Lower lobe of right lung (tissue), 2 donors: Measurements from ENCODE around the gene SORL1. TPM values are rescaled to one million over a fixed set of nuclear protein-coding genes. Genes with fewer than 3 reads are reported as not detected.
"Not testable (repeated sequence)": the region's sequence is repeated elsewhere in the genome, so short reads cannot be mapped to it uniquely, and the experiment has no call there.

Source experiments
- ATAC-seq, 2 donors: fragments of 200-7000 bp; cut with Tn5 transposase; one replicate each; pipeline ENCODE4 v1.9.1; 2020 to 2022; ENCODE audit warnings: mild to moderate bottlenecking in 2 of 2, moderate library complexity in 2 of 2
- DNase-seq: peaks from one replicate; pipeline ENCODE4 v3.0.0-alpha.2; 2020
- H3K27ac ChIP-seq: fragments of 200-600 bp; one replicate; pipeline ENCODE4 v1.8.0; 2022
- H3K27me3 ChIP-seq: fragments of 200-600 bp; one replicate; pipeline ENCODE4 v1.8.0; 2022; ENCODE audit warnings: low read depth
- H3K36me3 ChIP-seq: fragments of 200-600 bp; one replicate; pipeline ENCODE4 v1.8.0; 2022; ENCODE audit warnings: mild to moderate bottlenecking
- H3K4me1 ChIP-seq: fragments of 200-600 bp; one replicate; pipeline ENCODE4 v1.8.0; 2022
- H3K4me3 ChIP-seq: fragments of 200-600 bp; one replicate; pipeline ENCODE4 v1.8.0; 2022; ENCODE audit warnings: mild to moderate bottlenecking
- H3K9me3 ChIP-seq: fragments of 200-600 bp; one replicate; pipeline ENCODE4 v1.8.0; 2022
- CTCF ChIP-seq: fragments of 200-600 bp; IDR thresholded peaks from one replicate; pipeline ENCODE4 v1.8.0; 2022; ENCODE audit warnings: antibody characterized with exemption, mild to moderate bottlenecking
- intact Hi-C: fragments of 100-400 bp; cut with DNase I; formaldehyde crosslinking; loops from one replicate; pipeline ENCODE4 v1.11.0; 2022
- total RNA-seq: library from RNA; stranded (reverse); fragmentation: NEBNext Ultra II Directional; extraction: Animal tissue kit (Norgen Biotek cat#: 25700); gene quantifications from one replicate; pipeline ENCODE4 v1.2.1, GENCODE V29; 2021
- donor health status: DM: no; HTN: yes; CAD: no; lungs with severe emphysema.

Gene SORL1
- total RNA-seq, 1 donor from 2014 or later = 74.0 TPM

GRCh38 chr11:121503051-121503450, 50.9 kb downstream of the SORL1 start:
- intact Hi-C loops = no loop called here
- peaks cover 4% of the 10 kb centered on the region for H3K36me3 ChIP-seq
- H3K9me3 ChIP-seq = no peaks in the 10 kb centered on the region
- H3K4me3 ChIP-seq = no peak overlapping the region
- DNase-seq (no peak), ATAC-seq (no peak)
- no peak overlapping the region for H3K27ac ChIP-seq
- no peaks in the 10 kb centered on the region for H3K27me3 ChIP-seq
- TF ChIP-seq CTCF = no peak
- no peaks in the 10 kb centered on the region for H3K4me1 ChIP-seq

- H3K27me3 ChIP-seq, ATAC-seq, intact Hi-C loops, H3K4me3 ChIP-seq, H3K9me3 ChIP-seq, H3K4me1 ChIP-seq, H3K36me3 ChIP-seq, DNase-seq, H3K27ac ChIP-seq: not testable (repeated sequence)
Measured at GRCh38 chr11:121506237-121506636, 54.1 kb downstream of the SORL1 start.

GRCh38 chr11:121508449-121508848, 56.3 kb downstream of the SORL1 start:
- H3K9me3 ChIP-seq = no peaks in the 10 kb centered on the region
- TF ChIP-seq CTCF = no peak
- no peaks in the 10 kb centered on the region for H3K4me1 ChIP-seq
- DNase-seq (no peak), ATAC-seq (no peak)
- H3K36me3 ChIP-seq = peaks cover 6% of the 10 kb centered on the region
- no peaks in the 10 kb centered on the region for H3K27me3 ChIP-seq
- intact Hi-C loops = no loop called here
- no peak overlapping the region for H3K27ac ChIP-seq
- H3K4me3 ChIP-seq = no peak overlapping the region

GRCh38 chr11:121510438-121510837, 58.3 kb downstream of the SORL1 start:
- DNase-seq = no peak
- H3K9me3 ChIP-seq = no peaks in the 10 kb centered on the region
- no peak for ATAC-seq
- H3K27me3 ChIP-seq = no peaks in the 10 kb centered on the region
- intact Hi-C loops = no loop called here
- H3K36me3 ChIP-seq = peaks cover 11% of the 10 kb centered on the region
- H3K4me1 ChIP-seq = no peaks in the 10 kb centered on the region
- H3K27ac ChIP-seq = no peak overlapping the region
- H3K4me3 ChIP-seq = no peak overlapping the region
- no peak for TF ChIP-seq CTCF

GRCh38 chr11:121512468-121513465, 60.7 kb downstream of the SORL1 start:
- no peak for TF ChIP-seq CTCF
- no peaks in the 10 kb centered on the region for H3K9me3 ChIP-seq
- DNase-seq (no peak), ATAC-seq (no peak)
- H3K4me1 ChIP-seq = no peaks in the 10 kb centered on the region
- intact Hi-C loops = no loop called here
- peaks cover 11% of the 10 kb centered on the region for H3K36me3 ChIP-seq
- no peak overlapping the region for H3K4me3 ChIP-seq
- H3K27me3 ChIP-seq = no peaks in the 10 kb centered on the region
- H3K27ac ChIP-seq = no peak overlapping the region

- H3K4me3 ChIP-seq = no peak overlapping the region
- intact Hi-C loops = no loop called here
- H3K9me3 ChIP-seq = no peaks in the 10 kb centered on the region
- H3K27me3 ChIP-seq = no peaks in the 10 kb centered on the region
- H3K27ac ChIP-seq = no peak overlapping the region
- ATAC-seq (no peak), DNase-seq (no peak)
- peaks cover 11% of the 10 kb centered on the region for H3K36me3 ChIP-seq
- TF ChIP-seq CTCF = no peak
- no peaks in the 10 kb centered on the region for H3K4me1 ChIP-seq
Measured at GRCh38 chr11:121513807-121514206, 61.7 kb downstream of the SORL1 start.
